ENCODE measurements around the gene CMSS1. TPM values are rescaled to one million over a fixed set of nuclear protein-coding genes. Genes with fewer than 3 reads are reported as not detected.

The CMSS1 gene
- total and polyA plus RNA-seq, 9 donors = 14.5 to 54.0 (median 24.9) TPM

DNA sequence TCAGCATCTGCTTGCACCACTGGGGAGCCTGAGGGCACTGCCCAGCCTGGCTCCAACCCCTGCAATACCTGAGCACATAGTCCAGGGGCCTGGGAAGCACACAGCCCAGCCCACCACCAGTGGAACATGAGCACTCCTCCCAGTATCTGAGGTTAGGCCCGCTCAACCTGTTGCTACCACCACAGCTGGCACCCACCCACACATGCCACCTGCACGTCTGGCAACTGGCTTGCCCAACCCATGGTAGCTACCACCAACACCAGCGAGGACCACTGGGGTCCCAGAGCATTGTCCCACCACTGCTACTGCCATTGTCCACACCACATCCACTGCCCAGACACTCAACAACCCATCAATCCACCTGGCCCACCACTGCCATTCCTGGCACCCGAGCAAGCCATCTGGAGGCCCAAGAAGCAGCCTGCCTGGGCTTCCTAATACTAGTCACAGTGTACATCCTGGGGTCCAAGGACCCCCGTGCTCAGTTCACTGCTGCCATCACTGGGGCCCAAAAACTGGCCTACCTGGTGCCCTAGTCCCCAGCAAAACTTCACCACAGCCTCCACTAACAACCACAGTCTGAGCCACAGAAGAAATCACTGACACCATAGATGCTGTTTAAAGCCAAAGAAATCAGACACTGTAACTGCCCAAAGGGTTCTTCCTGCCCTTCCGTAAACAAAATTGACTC is 381.1 kb downstream of the CMSS1 start:
- Histone ChIP-seq H3K9me3 (no peaks in the 10 kb centered on the region), H3K36me3 (no peaks in the 10 kb centered on the region), H3K4me3 (no peak overlapping the region), H3K27ac (no peak overlapping the region), H3K4me1 (ENCODE audit: insufficient read depth) (no peaks in the 10 kb centered on the region), H3K27me3 (no peaks in the 10 kb centered on the region)
- intact Hi-C loops (cut with DNase I) = no loop called here
- no peak for DNase-seq
- WGBS, 3 donors = 95 to 98% (median 96%) methylated on average over 6 of the region's 6 CpGs
- TF ChIP-seq, protein P1, sequence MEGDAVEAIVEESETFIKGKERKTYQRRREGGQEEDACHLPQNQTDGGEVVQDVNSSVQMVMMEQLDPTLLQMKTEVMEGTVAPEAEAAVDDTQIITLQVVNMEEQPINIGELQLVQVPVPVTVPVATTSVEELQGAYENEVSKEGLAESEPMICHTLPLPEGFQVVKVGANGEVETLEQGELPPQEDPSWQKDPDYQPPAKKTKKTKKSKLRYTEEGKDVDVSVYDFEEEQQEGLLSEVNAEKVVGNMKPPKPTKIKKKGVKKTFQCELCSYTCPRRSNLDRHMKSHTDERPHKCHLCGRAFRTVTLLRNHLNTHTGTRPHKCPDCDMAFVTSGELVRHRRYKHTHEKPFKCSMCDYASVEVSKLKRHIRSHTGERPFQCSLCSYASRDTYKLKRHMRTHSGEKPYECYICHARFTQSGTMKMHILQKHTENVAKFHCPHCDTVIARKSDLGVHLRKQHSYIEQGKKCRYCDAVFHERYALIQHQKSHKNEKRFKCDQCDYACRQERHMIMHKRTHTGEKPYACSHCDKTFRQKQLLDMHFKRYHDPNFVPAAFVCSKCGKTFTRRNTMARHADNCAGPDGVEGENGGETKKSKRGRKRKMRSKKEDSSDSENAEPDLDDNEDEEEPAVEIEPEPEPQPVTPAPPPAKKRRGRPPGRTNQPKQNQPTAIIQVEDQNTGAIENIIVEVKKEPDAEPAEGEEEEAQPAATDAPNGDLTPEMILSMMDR (IDR thresholded peaks at IDR 0.05) = no peak
- TF ChIP-seq POLR2A (IDR thresholded peaks at IDR 0.05) (no peak), EP300 (IDR thresholded peaks at IDR 0.05) (no peak)

DNA sequence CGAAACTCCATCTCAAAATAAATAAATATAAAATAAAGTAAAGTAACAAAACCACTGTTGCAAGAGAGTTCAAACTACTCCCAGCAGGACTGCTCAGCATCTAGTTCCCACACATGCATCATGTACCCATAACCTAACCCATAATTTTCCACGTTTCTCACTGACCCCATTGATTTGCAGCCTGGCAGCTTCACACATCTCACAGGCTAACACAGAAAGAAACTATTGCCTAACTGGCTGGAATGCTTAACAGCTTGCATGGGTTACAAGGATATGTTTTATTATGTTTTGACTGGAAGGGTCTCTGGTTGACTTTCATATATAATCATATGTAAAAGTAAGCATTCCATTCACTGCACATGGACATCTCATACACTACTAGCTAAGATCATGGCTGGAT is 387.5 kb downstream of the CMSS1 start:
- TF ChIP-seq EP300 (IDR thresholded peaks at IDR 0.05) (no peak), POLR2A (IDR thresholded peaks at IDR 0.05) (no peak)
- TF ChIP-seq, protein P1 (IDR thresholded peaks at IDR 0.05) = no peak
- DNase-seq = no peak
- H3K4me3 ChIP-seq = no peak overlapping the region
- no peaks in the 10 kb centered on the region for H3K36me3 ChIP-seq
- no peaks in the 10 kb centered on the region for H3K9me3 ChIP-seq
- H3K27me3 ChIP-seq = no peaks in the 10 kb centered on the region
- intact Hi-C loops (cut with DNase I) = no loop called here
- 57 to 69% (median 60%) methylated on average over 2 of the region's 2 CpGs for WGBS, 3 donors
- H3K4me1 ChIP-seq (ENCODE audit: insufficient read depth) = peaks cover under 1% of the 10 kb centered on the region
- H3K27ac ChIP-seq = no peak overlapping the region

DNA sequence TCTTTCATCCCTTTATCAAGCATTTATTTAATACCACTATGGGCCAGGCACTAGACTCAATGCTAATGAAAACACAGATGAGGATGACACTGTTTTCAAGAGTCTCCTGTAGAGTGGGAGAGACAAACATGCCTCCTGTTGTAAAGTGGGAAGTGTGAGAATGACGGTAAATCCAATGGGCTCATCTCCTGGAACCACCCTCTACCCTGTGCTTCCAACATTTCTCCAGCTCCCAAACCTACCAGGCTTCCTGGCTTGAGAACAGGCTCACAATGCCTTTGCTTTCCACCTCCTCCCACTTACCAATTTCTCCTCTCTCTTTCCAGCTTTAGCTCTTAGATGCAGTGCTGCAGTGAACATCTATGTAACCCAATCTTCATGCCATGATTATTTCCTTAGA is 389.0 kb downstream of the CMSS1 start:
- WGBS, 3 donors = 85 to 91% (median 91%) methylated on average over 1 of the region's 1 CpG
- Histone ChIP-seq H3K27ac (no peak overlapping the region), H3K9me3 (no peaks in the 10 kb centered on the region), H3K4me1 (ENCODE audit: insufficient read depth) (peaks cover 7% of the 10 kb centered on the region), H3K27me3 (no peaks in the 10 kb centered on the region), H3K36me3 (no peaks in the 10 kb centered on the region), H3K4me3 (no peak overlapping the region)
- intact Hi-C loops (cut with DNase I) = no loop called here
- no peak for DNase-seq
- TF ChIP-seq, protein P1 (IDR thresholded peaks at IDR 0.05) = no peak
- TF ChIP-seq POLR2A (IDR thresholded peaks at IDR 0.05) = no peak
- TF ChIP-seq EP300 (IDR thresholded peaks at IDR 0.05) = no peak

DNA sequence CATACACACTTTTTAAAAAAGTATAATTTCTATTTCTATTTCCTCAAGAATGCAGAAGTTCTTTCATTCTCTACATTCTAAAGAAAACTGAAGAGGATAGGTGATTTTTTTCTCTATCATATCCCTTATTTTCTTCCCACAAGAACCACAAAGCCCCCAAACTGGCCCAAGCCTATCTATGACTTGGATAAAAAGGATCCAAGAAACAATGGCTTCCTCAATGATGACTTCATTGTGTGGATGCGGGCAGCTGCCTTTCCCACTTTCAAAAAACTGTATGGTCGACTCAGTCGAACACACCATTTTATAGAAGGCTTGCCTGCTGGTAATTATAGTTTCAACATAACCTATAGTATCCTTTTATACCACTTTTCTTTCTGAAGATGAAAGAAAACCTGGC is 390.2 kb downstream of the CMSS1 start:
- no peaks in the 10 kb centered on the region for H3K9me3 ChIP-seq
- no peaks in the 10 kb centered on the region for H3K36me3 ChIP-seq
- DNase-seq = no peak
- intact Hi-C loops (cut with DNase I) = no loop called here
- H3K4me3 ChIP-seq = no peak overlapping the region
- WGBS, 3 donors = 95 to 97% (median 96%) methylated on average over 3 of the region's 3 CpGs
- TF ChIP-seq, protein P1 (IDR thresholded peaks at IDR 0.05) = no peak
- TF ChIP-seq POLR2A (IDR thresholded peaks at IDR 0.05) (no peak), EP300 (IDR thresholded peaks at IDR 0.05) (no peak)
- peaks cover 7% of the 10 kb centered on the region for H3K4me1 ChIP-seq (ENCODE audit: insufficient read depth)
- no peak overlapping the region for H3K27ac ChIP-seq
- no peaks in the 10 kb centered on the region for H3K27me3 ChIP-seq
